Keratinocyte (primary cell): ENCODE measurements around the gene AMD1. TPM values are rescaled to one million over a fixed set of nuclear protein-coding genes. Genes with fewer than 3 reads are reported as not detected.

Experiments used
- DNase-seq: peaks from one replicate; pipeline ENCODE4 v3.0.0-alpha.2; 2011; ENCODE audit warnings: low read depth, missing footprints, low spot score
- FAIRE-seq: peaks from 2 replicates; lab custom pipeline; 2011; peaks lifted over from hg19 to GRCh38; lab: Jason Lieb, UNC
- H2AFZ ChIP-seq: 2 replicates; pipeline ENCODE4 v1.6.0; 2012; ENCODE audit warnings: low read length, control low read depth, inconsistent platforms; ENCODE audit not compliant: control insufficient read depth
- H3K27ac ChIP-seq: 2 replicates; pipeline ENCODE4 v1.5.1; 2011; ENCODE audit warnings: low read length; ENCODE audit not compliant: control insufficient read depth, insufficient read depth
- H3K27me3 ChIP-seq: 3 replicates; pipeline ENCODE4 v1.6.0; 2011; ENCODE audit warnings: low read length; ENCODE audit not compliant: control insufficient read depth, insufficient read depth; ENCODE audit errors: extremely low read depth
- H3K36me3 ChIP-seq, 2 experiments: 2 replicates in 1 of 2; 3 replicates in 1 of 2; pipeline ENCODE4 v1.5.1; 2011; ENCODE audit warnings: low read length in 2 of 2, mild to moderate bottlenecking in 1 of 2; ENCODE audit not compliant: control insufficient read depth in 2 of 2, insufficient read depth in 2 of 2; ENCODE audit errors: extremely low read depth in 1 of 2
- H3K4me1 ChIP-seq: 3 replicates; pipeline ENCODE4 v1.5.1; 2011; ENCODE audit warnings: low read length; ENCODE audit not compliant: control insufficient read depth, insufficient read depth; ENCODE audit errors: extremely low read depth
- H3K4me2 ChIP-seq: 3 replicates; pipeline ENCODE4 v1.6.0; 2011; ENCODE audit warnings: low read depth, low read length; ENCODE audit not compliant: control insufficient read depth, insufficient read depth; ENCODE audit errors: extremely low read depth
- H3K4me3 ChIP-seq, 3 experiments: fragments of 200-600 bp in 1 of 3; sonication (generic) in 1 of 3; 2 replicates in 2 of 3; 3 replicates in 1 of 3; pipeline ENCODE4 v1.5.1; 2011 to 2016; ENCODE audit warnings: low read length in 3 of 3, mild to moderate bottlenecking in 3 of 3, control low read depth in 2 of 3, inconsistent platforms in 1 of 3, low read depth in 1 of 3, mixed read lengths in 1 of 3, mixed run types in 1 of 3, moderate library complexity in 1 of 3; ENCODE audit not compliant: control insufficient read depth in 2 of 3, insufficient read depth in 2 of 3; ENCODE audit errors: extremely low read depth in 1 of 3
- H3K79me2 ChIP-seq: 2 replicates; pipeline ENCODE4 v1.6.0; 2012; ENCODE audit warnings: low read length; ENCODE audit not compliant: control insufficient read depth, insufficient read depth
- H3K9ac ChIP-seq: 3 replicates; pipeline ENCODE4 v1.6.0; 2011; ENCODE audit warnings: low read length; ENCODE audit not compliant: control insufficient read depth, insufficient read depth; ENCODE audit errors: extremely low read depth
- H3K9me1 ChIP-seq: 3 replicates; pipeline ENCODE4 v1.6.0; 2011; ENCODE audit warnings: low read length; ENCODE audit not compliant: control insufficient read depth, insufficient read depth; ENCODE audit errors: extremely low read depth
- H3K9me3 ChIP-seq: 2 replicates; pipeline ENCODE4 v1.5.1; 2012; ENCODE audit warnings: low read depth, low read length; ENCODE audit not compliant: control insufficient read depth
- H4K20me1 ChIP-seq: 3 replicates; pipeline ENCODE4 v1.6.0; 2011; ENCODE audit warnings: low read length; ENCODE audit not compliant: control insufficient read depth, insufficient read depth; ENCODE audit errors: extremely low read depth
- EZH2 ChIP-seq: IDR thresholded peaks from one replicate; pipeline ENCODE4 v1.6.1; 2012; ENCODE audit warnings: inconsistent platforms, mild to moderate bottlenecking, low read length, moderate library complexity
- dilution Hi-C: fragments of 300-500 bp; cut with MboI; formaldehyde crosslinking; loops from one replicate; pipeline ENCODE4 v1.7.0; 2020; ENCODE audit warnings: low sequenced_read_pairs; ENCODE audit not compliant: extremely low pct_ligation_motif_present
- polyA plus RNA-seq, 5 experiments: library from polyadenylated mRNA; depleted of rRNA in 3 of 5; stranded (reverse) in 3 of 5; stranded (forward) in 1 of 5; unstranded in 1 of 5; fragments of >200 nt; gene quantifications; 1 replicate in 1 of 5; 2 replicates in 3 of 5; 3 replicates in 1 of 5; pipeline versions ENCODE4 v1.2.1 to v1.2.3, GENCODE V29; 2011 to 2012; ENCODE audit warnings: missing spikeins in 2 of 5, low read depth in 1 of 5, low replicate concordance in 1 of 5
- TF ChIP-seq, protein P1 (sequence below), 3 experiments: IDR thresholded peaks in 1 of 3; conservative IDR thresholded peaks in 1 of 3; optimal IDR thresholded peaks in 1 of 3; 2 replicates in 2 of 3; 3 replicates in 1 of 3; pipeline versions ENCODE3 to v1.5.1; 2011; ENCODE audit warnings: low read length in 3 of 3, mild to moderate bottlenecking in 3 of 3, moderate library complexity in 2 of 3, control low read depth in 1 of 3, inconsistent platforms in 1 of 3; ENCODE audit not compliant: insufficient read depth in 2 of 3; ENCODE audit errors: extremely low read depth in 1 of 3

Gene AMD1
- polyA plus RNA-seq, 1 donor (not counting 4 experiments of a cell fraction or from before 2014, with no cell fraction given), result 90.9 TPM

DNA sequence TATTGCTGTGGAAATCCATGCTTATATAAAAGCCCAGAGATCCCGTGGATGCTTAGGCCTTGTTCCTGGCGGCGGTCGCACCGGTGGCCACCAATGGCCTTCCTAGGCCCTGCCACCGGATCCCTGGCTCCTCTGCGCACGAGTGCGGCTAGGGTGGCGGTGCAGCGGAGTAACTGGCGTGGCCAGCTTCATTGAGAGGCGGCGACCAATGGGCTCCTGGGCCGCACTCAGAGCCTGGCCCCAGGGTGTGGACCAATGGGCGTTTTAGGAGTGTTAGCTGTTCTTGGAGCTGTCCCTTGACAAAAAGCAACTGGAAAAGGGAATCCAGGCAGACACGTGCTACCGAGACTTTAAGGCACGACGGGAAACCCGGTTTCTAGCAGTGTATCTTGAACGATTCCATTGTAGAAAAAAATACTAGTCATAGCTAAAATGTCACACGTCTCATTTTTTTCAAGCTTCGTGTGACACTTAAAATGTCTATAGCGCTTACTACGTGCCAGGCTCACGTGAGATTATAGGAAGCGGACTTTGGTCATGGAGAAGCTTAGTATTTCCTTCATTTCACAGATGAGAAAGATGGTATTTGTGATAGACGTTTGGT, 1.7 kb downstream of the AMD1 start:
- Histone ChIP-seq H3K9me3 (no peaks in the 10 kb centered on the region), H3K27me3 (no peaks in the 10 kb centered on the region), H3K27ac (peak overlapping the region; percentile 89), H3K79me2 (peaks cover 67% of the 10 kb centered on the region), H3K4me3 (peak overlapping the region; percentile 90 to 94 (median 92)), H4K20me1 (peaks cover 38% of the 10 kb centered on the region), H2AFZ (no peak overlapping the region), H3K9me1 (no peaks in the 10 kb centered on the region), H3K4me1 (peaks cover 32% of the 10 kb centered on the region), H3K4me2 (peak overlapping the region; percentile 81), H3K9ac (peak overlapping the region; percentile 93), H3K36me3 (peaks cover 0 to 1% of the 10 kb centered on the region in 2 experiments)
- FAIRE-seq, result peak; percentile 36
- TF ChIP-seq EZH2, result no peak
- TF ChIP-seq, protein P1, sequence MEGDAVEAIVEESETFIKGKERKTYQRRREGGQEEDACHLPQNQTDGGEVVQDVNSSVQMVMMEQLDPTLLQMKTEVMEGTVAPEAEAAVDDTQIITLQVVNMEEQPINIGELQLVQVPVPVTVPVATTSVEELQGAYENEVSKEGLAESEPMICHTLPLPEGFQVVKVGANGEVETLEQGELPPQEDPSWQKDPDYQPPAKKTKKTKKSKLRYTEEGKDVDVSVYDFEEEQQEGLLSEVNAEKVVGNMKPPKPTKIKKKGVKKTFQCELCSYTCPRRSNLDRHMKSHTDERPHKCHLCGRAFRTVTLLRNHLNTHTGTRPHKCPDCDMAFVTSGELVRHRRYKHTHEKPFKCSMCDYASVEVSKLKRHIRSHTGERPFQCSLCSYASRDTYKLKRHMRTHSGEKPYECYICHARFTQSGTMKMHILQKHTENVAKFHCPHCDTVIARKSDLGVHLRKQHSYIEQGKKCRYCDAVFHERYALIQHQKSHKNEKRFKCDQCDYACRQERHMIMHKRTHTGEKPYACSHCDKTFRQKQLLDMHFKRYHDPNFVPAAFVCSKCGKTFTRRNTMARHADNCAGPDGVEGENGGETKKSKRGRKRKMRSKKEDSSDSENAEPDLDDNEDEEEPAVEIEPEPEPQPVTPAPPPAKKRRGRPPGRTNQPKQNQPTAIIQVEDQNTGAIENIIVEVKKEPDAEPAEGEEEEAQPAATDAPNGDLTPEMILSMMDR (optimal IDR thresholded peaks at IDR 0.05 in 1 of 3, IDR thresholded peaks at IDR 0.05 in 1 of 3, conservative IDR thresholded peaks at IDR 0.05 in 1 of 3; ENCODE audit: extremely low read depth in 1 of 3, insufficient read depth in 2 of 3, low read length in 3 of 3), result no peak
- no peak for DNase-seq
- dilution Hi-C loops, result loop anchor here (10.0 kb wide), 2 partner anchors 181 to 341 kb away; no protein-coding TSS in a partner anchor

DNA sequence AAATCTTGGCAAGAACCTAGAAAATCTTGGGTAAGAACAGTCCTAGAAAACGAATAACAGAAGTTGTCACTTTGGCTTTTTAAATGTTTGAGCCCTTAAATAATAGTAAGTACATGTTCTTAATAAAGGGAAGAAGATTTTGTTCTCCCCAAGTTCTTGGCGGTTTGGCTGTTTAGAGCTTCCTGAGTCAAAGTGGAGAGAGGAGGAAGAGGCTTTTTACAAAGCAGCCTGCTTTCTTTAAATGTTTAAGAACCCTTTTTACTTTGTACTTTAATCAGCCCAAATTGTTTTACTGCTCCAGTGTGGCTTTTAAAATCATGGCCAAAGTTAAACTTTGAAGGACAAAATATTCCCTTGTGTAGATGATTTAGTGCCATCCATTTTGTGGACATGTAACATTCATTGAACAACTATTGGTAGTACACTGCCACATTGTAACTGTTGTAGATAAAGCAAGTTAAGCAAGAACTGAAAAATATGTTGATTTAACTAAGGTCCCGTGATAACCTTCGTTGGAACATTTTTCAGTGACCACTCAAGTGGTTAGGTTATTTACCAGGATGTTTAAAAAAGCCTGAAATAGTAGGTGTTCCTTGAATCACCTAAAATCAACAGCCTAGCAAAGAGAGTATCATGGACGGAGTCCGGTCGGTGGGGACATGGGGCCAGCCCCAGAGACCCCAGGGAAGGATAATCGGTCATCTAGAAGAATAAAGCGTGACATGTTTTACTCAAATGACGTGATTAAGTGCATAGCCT, 2.4 kb downstream of the AMD1 start:
- Histone ChIP-seq H3K79me2 (peaks cover 74% of the 10 kb centered on the region), H3K27me3 (no peaks in the 10 kb centered on the region), H3K4me3 (peak overlapping the region; percentile 90 to 94 (median 92)), H3K9me3 (no peaks in the 10 kb centered on the region), H4K20me1 (peaks cover 45% of the 10 kb centered on the region), H3K4me2 (peak overlapping the region; percentile 81), H3K27ac (peak overlapping the region; percentile 89), H3K4me1 (peaks cover 32% of the 10 kb centered on the region), H2AFZ (no peak overlapping the region), H3K36me3 (peaks cover 0 to 1% of the 10 kb centered on the region in 2 experiments), H3K9ac (peak overlapping the region; percentile 93), H3K9me1 (no peaks in the 10 kb centered on the region)
- DNase-seq, result no peak
- dilution Hi-C loops, result loop anchor here (10.0 kb wide), 2 partner anchors 182 to 342 kb away; no protein-coding TSS in a partner anchor
- FAIRE-seq, result no peak
- TF ChIP-seq, protein P1 (optimal IDR thresholded peaks at IDR 0.05 in 1 of 3, IDR thresholded peaks at IDR 0.05 in 1 of 3, conservative IDR thresholded peaks at IDR 0.05 in 1 of 3; ENCODE audit: extremely low read depth in 1 of 3, insufficient read depth in 2 of 3, low read length in 3 of 3), result no peak
- no peak for TF ChIP-seq EZH2
